Trophoblast cell (in vitro differentiated cells and primary cell): ENCODE measurements around the gene MGP.
A peak's percentile ranks its signal among the peaks of the same experiment; 100 is the strongest.

Experiments
- DNase-seq, 2 donors: peaks; one replicate each; pipeline ENCODE4 v3.0.0-alpha.2; 2016
- H2AFZ ChIP-seq: 2 replicates; pipeline ENCODE4 v1.6.1; 2013; ENCODE audit warnings: low read length, moderate library complexity, mild to moderate bottlenecking; ENCODE audit not compliant: insufficient read depth, poor library complexity
- H2AK5ac ChIP-seq: 2 replicates; pipeline ENCODE4 v1.6.1; 2013; ENCODE audit warnings: mild to moderate bottlenecking, low read length
- H2BK120ac ChIP-seq: 2 replicates; pipeline ENCODE4 v1.6.1; 2013; ENCODE audit warnings: low read length, mild to moderate bottlenecking, moderate library complexity; ENCODE audit not compliant: insufficient read depth, poor library complexity
- H2BK12ac ChIP-seq: 2 replicates; pipeline ENCODE4 v1.6.1; 2013; ENCODE audit warnings: mild to moderate bottlenecking, low read length, moderate library complexity
- H2BK5ac ChIP-seq: 2 replicates; pipeline ENCODE4 v1.6.1; 2013; ENCODE audit warnings: low read length, low read depth, moderate library complexity, mild to moderate bottlenecking; ENCODE audit not compliant: poor library complexity
- H3K14ac ChIP-seq: 2 replicates; pipeline ENCODE4 v1.6.1; 2013; ENCODE audit warnings: mild to moderate bottlenecking, low read length
- H3K18ac ChIP-seq: 2 replicates; pipeline ENCODE4 v1.6.1; 2013; ENCODE audit warnings: mild to moderate bottlenecking, low read length
- H3K23ac ChIP-seq: 2 replicates; pipeline ENCODE4 v1.6.1; 2013; ENCODE audit warnings: low read length
- H3K27ac ChIP-seq: 2 replicates; pipeline ENCODE4 v1.5.1; 2013; ENCODE audit warnings: low read depth, mild to moderate bottlenecking, inconsistent platforms, low read length, moderate library complexity
- H3K27me3 ChIP-seq: 2 replicates; pipeline ENCODE4 v1.6.1; 2013; ENCODE audit warnings: inconsistent platforms, mild to moderate bottlenecking, low read length, moderate library complexity; ENCODE audit not compliant: insufficient read depth
- H3K36me3 ChIP-seq, 2 experiments: 1 replicate in 1 of 2; 2 replicates in 1 of 2; pipeline ENCODE4 v1.6.1; 2013; ENCODE audit warnings: low read length in 2 of 2, mild to moderate bottlenecking in 2 of 2, moderate library complexity in 1 of 2; ENCODE audit not compliant: insufficient read depth in 2 of 2, control insufficient read depth in 1 of 2
- H3K4ac ChIP-seq: 2 replicates; pipeline ENCODE4 v1.6.1; 2013; ENCODE audit warnings: low read depth, mild to moderate bottlenecking, low read length, moderate library complexity
- H3K4me1 ChIP-seq, 2 experiments: 1 replicate in 1 of 2; 2 replicates in 1 of 2; pipeline ENCODE4 v1.6.1; 2013; ENCODE audit warnings: low read length in 2 of 2, mild to moderate bottlenecking in 2 of 2, moderate library complexity in 1 of 2; ENCODE audit not compliant: insufficient read depth in 2 of 2, control insufficient read depth in 1 of 2
- H3K4me2 ChIP-seq: 2 replicates; pipeline ENCODE4 v1.6.1; 2013; ENCODE audit warnings: inconsistent platforms, mild to moderate bottlenecking, low read length, moderate library complexity
- H3K4me3 ChIP-seq: 2 replicates; pipeline ENCODE4 v1.5.1; 2013; ENCODE audit warnings: mild to moderate bottlenecking, low read depth, low read length, inconsistent platforms
- H3K79me1 ChIP-seq: one replicate; pipeline ENCODE4 v1.6.1; 2013; ENCODE audit warnings: low read length
- H3K79me2 ChIP-seq: 2 replicates; pipeline ENCODE4 v1.6.1; 2013; ENCODE audit warnings: low read length, mild to moderate bottlenecking; ENCODE audit not compliant: control insufficient read depth, insufficient read depth, poor library complexity
- H3K9ac ChIP-seq: 2 replicates; pipeline ENCODE4 v1.6.1; 2013; ENCODE audit warnings: mild to moderate bottlenecking, low read length
- H3K9me3 ChIP-seq: 2 replicates; pipeline ENCODE4 v1.6.1; 2013; ENCODE audit warnings: low read depth, mild to moderate bottlenecking, control low read depth, inconsistent platforms, low read length; ENCODE audit not compliant: insufficient read depth
- H4K12ac ChIP-seq: 2 replicates; pipeline ENCODE4 v1.6.1; 2013; ENCODE audit warnings: low read depth, mild to moderate bottlenecking, low read length, moderate library complexity
- H4K8ac ChIP-seq: 2 replicates; pipeline ENCODE4 v1.6.1; 2013; ENCODE audit warnings: low read depth, mild to moderate bottlenecking, low read length, moderate library complexity
- H4K91ac ChIP-seq: one replicate; pipeline ENCODE4 v1.6.1; 2013; ENCODE audit warnings: low read depth, mild to moderate bottlenecking, low read length, moderate library complexity
- WGBS: extraction: QIAGEN DNeasy Blood & Tissue Kit; methylation state at CpG from one replicate; pipeline ENCODE4 v1.1.7; 2013; ENCODE audit warnings: missing lambda C conversion rate; ENCODE audit not compliant: insufficient read length, insufficient coverage; ENCODE audit errors: extremely low coverage; 5-methylcytosine and 5-hydroxymethylcytosine counted together

Gene MGP

DNA sequence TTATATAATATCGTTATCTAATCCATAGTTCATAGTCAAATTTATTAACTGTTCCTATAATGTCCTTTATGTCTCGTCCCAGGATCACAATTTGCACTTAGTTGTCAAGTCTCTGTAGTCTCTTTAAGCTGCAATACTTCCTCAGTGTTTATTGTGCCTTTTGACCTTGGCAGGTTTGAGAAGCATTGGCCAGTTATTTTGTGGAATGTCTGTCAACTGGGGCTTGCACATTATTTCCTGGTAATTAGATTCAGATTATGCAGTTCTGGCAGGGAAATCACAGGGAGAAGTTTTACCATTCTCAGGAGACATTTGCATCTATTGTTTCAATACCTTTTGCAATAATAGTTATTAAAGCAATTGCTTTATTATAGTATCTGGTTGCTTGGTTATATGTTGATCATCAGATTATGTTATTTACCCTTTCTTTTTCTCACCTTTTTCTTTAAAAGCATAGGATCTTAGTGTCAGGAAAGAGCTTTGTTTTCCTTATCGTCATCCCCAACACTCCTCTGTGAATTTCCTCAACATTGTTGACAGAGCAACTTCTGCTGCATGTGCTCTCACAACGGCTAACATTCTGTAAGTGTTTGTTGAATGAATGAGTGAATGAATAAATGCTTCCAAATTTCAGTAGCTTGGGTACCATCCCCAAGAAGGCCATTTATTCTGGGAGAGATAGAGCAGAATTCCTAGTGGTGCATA lies 38.6 kb downstream of the MGP start:
- Histone ChIP-seq H3K14ac (peak overlapping the region; percentile 87), H4K91ac (peak overlapping the region; percentile 95), H2AK5ac (no peak overlapping the region), H2BK5ac (no peak overlapping the region), H3K36me3 (no peaks in the 10 kb centered on the region), H3K4me3 (no peak overlapping the region), H3K23ac (no peak overlapping the region), H3K79me1 (peaks cover 30% of the 10 kb centered on the region), H2BK12ac (peak overlapping the region; percentile 100), H3K9me3 (no peaks in the 10 kb centered on the region), H2BK120ac (peak overlapping the region; percentile 26), H4K12ac (no peak overlapping the region), H3K9ac (no peak overlapping the region), H4K8ac (peak overlapping the region; percentile 91), H3K4ac (no peak overlapping the region), H3K18ac (peak overlapping the region; percentile 10), H3K27ac (no peak overlapping the region), H3K79me2 (peaks cover 4% of the 10 kb centered on the region), H3K27me3 (no peaks in the 10 kb centered on the region), H3K4me2 (no peak overlapping the region), H3K4me1 (peaks cover 2 to 23% of the 10 kb centered on the region in 2 experiments), H2AFZ (no peak overlapping the region)
- no peak for DNase-seq
- WGBS, result 100% methylated on average over 1 of the region's 4 CpGs

DNA sequence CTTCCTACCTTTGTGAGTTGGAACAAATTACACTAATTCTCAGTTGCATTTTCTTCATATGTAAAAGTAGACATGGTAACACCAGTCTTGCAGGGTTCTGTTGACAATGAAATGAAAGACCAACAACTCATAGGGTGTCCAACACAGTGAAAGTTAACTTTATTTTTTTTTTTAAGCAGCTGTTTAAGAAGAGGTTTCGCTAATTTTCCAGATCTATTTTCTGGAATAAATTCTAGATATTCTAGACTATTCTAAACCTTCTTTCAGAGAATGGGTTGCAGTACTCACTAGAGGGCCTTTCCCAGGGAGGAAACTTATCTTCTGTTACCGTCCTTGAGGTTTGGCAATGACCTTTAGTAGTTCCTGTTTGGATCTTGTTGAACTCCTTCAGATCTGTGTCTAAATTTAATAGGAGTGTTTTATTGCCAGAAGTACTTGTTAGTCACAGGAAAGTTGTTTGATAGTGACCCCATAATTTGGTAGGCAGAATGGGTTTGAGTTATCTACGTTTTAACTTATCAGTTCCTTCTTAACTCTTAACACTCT lies 39.5 kb downstream of the MGP start:
- no peak overlapping the region for H3K4me3 ChIP-seq
- H2BK120ac ChIP-seq, result no peak overlapping the region
- no peak overlapping the region for H2AFZ ChIP-seq
- H3K4ac ChIP-seq, result no peak overlapping the region
- H3K79me1 ChIP-seq, result peaks cover 23% of the 10 kb centered on the region
- H2BK5ac ChIP-seq, result no peak overlapping the region
- H3K9me3 ChIP-seq, result no peaks in the 10 kb centered on the region
- H4K8ac ChIP-seq, result no peak overlapping the region
- H2AK5ac ChIP-seq, result no peak overlapping the region
- H3K27ac ChIP-seq, result no peak overlapping the region
- H2BK12ac ChIP-seq, result no peak overlapping the region
- peaks cover 4% of the 10 kb centered on the region for H3K79me2 ChIP-seq
- H3K18ac ChIP-seq, result no peak overlapping the region
- H3K23ac ChIP-seq, result no peak overlapping the region
- WGBS, result no CpG with 5 or more reads among the region's 3 CpGs
- no peak overlapping the region for H3K9ac ChIP-seq
- H4K12ac ChIP-seq, result no peak overlapping the region
- H3K4me1 ChIP-seq, result peaks cover 2 to 21% of the 10 kb centered on the region in 2 experiments
- no peak overlapping the region for H4K91ac ChIP-seq
- no peak overlapping the region for H3K4me2 ChIP-seq
- no peaks in the 10 kb centered on the region for H3K36me3 ChIP-seq
- no peak for DNase-seq
- H3K27me3 ChIP-seq, result no peaks in the 10 kb centered on the region
- no peak overlapping the region for H3K14ac ChIP-seq

DNA sequence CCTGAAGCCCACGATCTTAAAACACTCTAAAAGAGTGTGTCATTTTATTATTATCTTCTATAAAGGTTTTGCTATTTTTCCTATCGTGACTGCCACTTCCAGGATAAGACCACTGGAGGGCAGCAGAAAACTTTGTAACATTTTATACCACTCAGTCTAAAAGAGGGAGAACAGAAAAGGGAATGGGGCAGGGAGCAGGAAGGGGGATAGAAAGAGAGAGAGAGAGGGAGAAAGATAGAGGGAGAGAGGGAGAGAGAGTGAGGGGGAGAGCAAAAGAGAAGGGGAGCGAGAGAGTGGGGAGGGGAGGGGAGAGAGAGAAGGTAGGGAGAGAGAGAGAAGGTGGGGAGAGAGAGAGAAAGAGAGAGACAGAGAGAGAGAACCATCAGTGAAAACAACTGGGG lies 40.3 kb downstream of the MGP start:
- H3K79me2 ChIP-seq, result peaks cover 4% of the 10 kb centered on the region
- no CpG with 5 or more reads among the region's 3 CpGs for WGBS

DNA sequence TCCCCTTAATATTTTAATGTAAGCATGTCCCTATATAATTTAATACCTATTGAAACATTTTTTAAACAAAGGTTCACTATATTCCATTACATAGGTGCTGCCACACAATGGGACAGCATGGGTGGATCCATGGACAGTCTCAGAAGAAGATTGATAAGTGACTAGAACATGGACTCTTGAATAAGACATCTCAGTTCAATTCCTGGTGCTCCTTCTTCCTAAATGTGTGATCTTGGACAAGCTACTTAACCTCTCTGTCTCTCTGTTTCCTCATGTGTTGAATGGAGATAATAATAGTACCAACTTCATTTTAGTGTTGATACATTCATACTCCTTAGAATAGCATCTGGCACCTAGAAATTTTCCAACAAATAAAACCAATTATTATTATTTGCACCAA lies 41.3 kb downstream of the MGP start:
- Histone ChIP-seq H2BK5ac (no peak overlapping the region), H3K4ac (no peak overlapping the region), H3K18ac (no peak overlapping the region), H3K36me3 (no peaks in the 10 kb centered on the region), H3K4me2 (no peak overlapping the region), H3K79me2 (peaks cover 4% of the 10 kb centered on the region), H4K91ac (no peak overlapping the region), H4K12ac (no peak overlapping the region), H3K4me3 (no peak overlapping the region), H2BK12ac (no peak overlapping the region), H3K9me3 (no peaks in the 10 kb centered on the region), H3K23ac (no peak overlapping the region), H4K8ac (no peak overlapping the region), H3K9ac (no peak overlapping the region), H3K4me1 (peaks cover 2 to 14% of the 10 kb centered on the region in 2 experiments), H2AFZ (no peak overlapping the region), H3K27ac (no peak overlapping the region), H3K79me1 (peaks cover 17% of the 10 kb centered on the region), H2BK120ac (no peak overlapping the region), H3K14ac (no peak overlapping the region), H3K27me3 (no peaks in the 10 kb centered on the region), H2AK5ac (no peak overlapping the region)
- no peak for DNase-seq

More for the DNA sequence above, 40.3 kb downstream of the MGP start:
- H3K9me3 ChIP-seq, result no peaks in the 10 kb centered on the region
- peaks cover 2 to 14% of the 10 kb centered on the region in 2 experiments for H3K4me1 ChIP-seq
- no peak overlapping the region for H4K12ac ChIP-seq
- peak overlapping the region; percentile 86 for H4K91ac ChIP-seq
- H3K79me1 ChIP-seq, result peaks cover 17% of the 10 kb centered on the region
- peak overlapping the region; percentile 45 for H2BK12ac ChIP-seq
- H4K8ac ChIP-seq, result peak overlapping the region; percentile 82
- H2BK120ac ChIP-seq, result peak overlapping the region; percentile 81
- H2BK5ac ChIP-seq, result peak overlapping the region; percentile 92
- H3K27ac ChIP-seq, result no peak overlapping the region
- H3K27me3 ChIP-seq, result no peaks in the 10 kb centered on the region
- no peaks in the 10 kb centered on the region for H3K36me3 ChIP-seq
- H3K9ac ChIP-seq, result no peak overlapping the region
- H3K4me2 ChIP-seq, result no peak overlapping the region
- H2AK5ac ChIP-seq, result no peak overlapping the region
- peak overlapping the region; percentile 51 for H3K4ac ChIP-seq
- no peak overlapping the region for H3K4me3 ChIP-seq
- no peak overlapping the region for H2AFZ ChIP-seq
- H3K23ac ChIP-seq, result no peak overlapping the region
- H3K14ac ChIP-seq, result peak overlapping the region; percentile 61
- peak; percentile 58 to 85 for DNase-seq
- no peak overlapping the region for H3K18ac ChIP-seq
